ENCODE measurements around the gene GNG8.
"Not testable (repeated sequence)": the region's sequence is repeated elsewhere in the genome, so short reads cannot be mapped to it uniquely, and the experiment has no call there.

The GNG8 gene

GRCh38 chr19:46639358-46640182 is 3.6 kb upstream of the GNG8 start:
- H3K27me3 ChIP-seq (ENCODE audit: insufficient read depth, low read length), result peaks cover 59% of the 10 kb centered on the region
- no peaks in the 10 kb centered on the region for H3K36me3 ChIP-seq (ENCODE audit: insufficient read depth, low read length)
- H3K27ac ChIP-seq (ENCODE audit: low read depth, low read length), result no peak overlapping the region; the same call in 1 of the 2 replicates
- H3K4me1 ChIP-seq (ENCODE audit: insufficient read depth, low read length), result 0 out of 2 replicates have a peak, but pooled peaks cover 3% of the 10 kb centered on the region
- H3K9ac ChIP-seq (ENCODE audit: low read depth, low read length), result no peak overlapping the region
- WGBS, result 8% methylated on average over 48 of the region's 49 CpGs
- no peaks in the 10 kb centered on the region for H3K9me3 ChIP-seq (ENCODE audit: insufficient read depth, low read depth, low read length)
- peak overlapping the region; percentile 64 for H3K4me3 ChIP-seq (ENCODE audit: low read length)

GRCh38 chr19:46637224-46637623 is 1.2 kb upstream of the GNG8 start:
- H3K9ac ChIP-seq (ENCODE audit: low read depth, low read length), result no peak overlapping the region
- no peak overlapping the region for H3K4me3 ChIP-seq (ENCODE audit: low read length)
- no peak overlapping the region for H3K27ac ChIP-seq (ENCODE audit: low read depth, low read length)
- H3K4me1 ChIP-seq (ENCODE audit: insufficient read depth, low read length), result peaks cover 9% of the 10 kb centered on the region; the same call in 1 of the 2 replicates
- H3K36me3 ChIP-seq (ENCODE audit: insufficient read depth, low read length), result no peaks in the 10 kb centered on the region
- H3K9me3 ChIP-seq (ENCODE audit: insufficient read depth, low read depth, low read length), result no peaks in the 10 kb centered on the region
- peaks cover 77% of the 10 kb centered on the region for H3K27me3 ChIP-seq (ENCODE audit: insufficient read depth, low read length)
- 81% methylated on average over 14 of the region's 14 CpGs for WGBS

GRCh38 chr19:46634656-46635218 is 1.3 kb downstream of the GNG8 start:
- 3% methylated on average over 23 of the region's 23 CpGs for WGBS
- H3K27me3 ChIP-seq (ENCODE audit: insufficient read depth, low read length), result peaks cover 63% of the 10 kb centered on the region

GRCh38 chr19:46634045-46634655 is 1.9 kb downstream of the GNG8 start:
- H3K9ac ChIP-seq (ENCODE audit: low read depth, low read length), result peak overlapping the region; percentile 20; the same call in 1 of the 2 replicates

More at GRCh38 chr19:46634656-46635218, 1.3 kb downstream of the GNG8 start:
- Histone ChIP-seq H3K4me1 (ENCODE audit: insufficient read depth, low read length) (peaks cover 15% of the 10 kb centered on the region), H3K9me3 (ENCODE audit: insufficient read depth, low read depth, low read length) (no peaks in the 10 kb centered on the region), H3K9ac (ENCODE audit: low read depth, low read length) (no peak overlapping the region), H3K4me3 (ENCODE audit: low read length) (peak overlapping the region; percentile 60), H3K36me3 (ENCODE audit: insufficient read depth, low read length) (no peaks in the 10 kb centered on the region), H3K27ac (ENCODE audit: low read depth, low read length) (no peak overlapping the region)

GRCh38 chr19:46633130-46633529 is 2.9 kb downstream of the GNG8 start:
- 93% methylated on average over 3 of the region's 3 CpGs for WGBS

More at GRCh38 chr19:46634045-46634655, 1.9 kb downstream of the GNG8 start:
- H3K9me3 ChIP-seq (ENCODE audit: insufficient read depth, low read depth, low read length), result no peaks in the 10 kb centered on the region
- H3K4me3 ChIP-seq (ENCODE audit: low read length), result peak overlapping the region; percentile 60
- peaks cover 15% of the 10 kb centered on the region for H3K4me1 ChIP-seq (ENCODE audit: insufficient read depth, low read length)
- WGBS, result under 1% methylated on average over 35 of the region's 38 CpGs
- H3K27me3 ChIP-seq (ENCODE audit: insufficient read depth, low read length), result peaks cover 62% of the 10 kb centered on the region
- no peaks in the 10 kb centered on the region for H3K36me3 ChIP-seq (ENCODE audit: insufficient read depth, low read length)
- no peak overlapping the region for H3K27ac ChIP-seq (ENCODE audit: low read depth, low read length)

GRCh38 chr19:46631481-46631880 is 4.5 kb downstream of the GNG8 start:
- Histone ChIP-seq H3K36me3 (ENCODE audit: insufficient read depth, low read length) (no peaks in the 10 kb centered on the region), H3K4me3 (ENCODE audit: low read length) (no peak overlapping the region), H3K4me1 (ENCODE audit: insufficient read depth, low read length) (peaks cover 15% of the 10 kb centered on the region), H3K27me3 (ENCODE audit: insufficient read depth, low read length) (peaks cover 42% of the 10 kb centered on the region), H3K9me3 (ENCODE audit: insufficient read depth, low read depth, low read length) (no peaks in the 10 kb centered on the region), H3K27ac (ENCODE audit: low read depth, low read length) (no peak overlapping the region), H3K9ac (ENCODE audit: low read depth, low read length) (no peak overlapping the region)
- 82% methylated on average over 6 of the region's 6 CpGs for WGBS

More at GRCh38 chr19:46633130-46633529, 2.9 kb downstream of the GNG8 start:
- H3K27me3 ChIP-seq (ENCODE audit: insufficient read depth, low read length), result peaks cover 58% of the 10 kb centered on the region
- H3K4me1 ChIP-seq (ENCODE audit: insufficient read depth, low read length), result peaks cover 15% of the 10 kb centered on the region
- no peak overlapping the region for H3K9ac ChIP-seq (ENCODE audit: low read depth, low read length)
- H3K36me3 ChIP-seq (ENCODE audit: insufficient read depth, low read length), result no peaks in the 10 kb centered on the region
- H3K4me3 ChIP-seq (ENCODE audit: low read length), result no peak overlapping the region
- no peaks in the 10 kb centered on the region for H3K9me3 ChIP-seq (ENCODE audit: insufficient read depth, low read depth, low read length)
- no peak overlapping the region for H3K27ac ChIP-seq (ENCODE audit: low read depth, low read length)

- WGBS, result 85% methylated on average over 14 of the region's 14 CpGs
- peaks cover 34% of the 10 kb centered on the region for H3K27me3 ChIP-seq (ENCODE audit: insufficient read depth, low read length)
- no peaks in the 10 kb centered on the region for H3K9me3 ChIP-seq (ENCODE audit: insufficient read depth, low read depth, low read length)
- no peak overlapping the region for H3K27ac ChIP-seq (ENCODE audit: low read depth, low read length)
- H3K36me3 ChIP-seq (ENCODE audit: insufficient read depth, low read length), result no peaks in the 10 kb centered on the region
- H3K4me1 ChIP-seq (ENCODE audit: insufficient read depth, low read length), result peaks cover 11% of the 10 kb centered on the region
- H3K9ac ChIP-seq (ENCODE audit: low read depth, low read length), result no peak overlapping the region
- no peak overlapping the region for H3K4me3 ChIP-seq (ENCODE audit: low read length)
These were observed 5.3 kb downstream of the GNG8 start for GRCh38 chr19:46630586-46631205.

- Histone ChIP-seq H3K27me3 (ENCODE audit: insufficient read depth, low read length) (peaks cover 25% of the 10 kb centered on the region), H3K9me3 (ENCODE audit: insufficient read depth, low read depth, low read length) (no peaks in the 10 kb centered on the region), H3K9ac (ENCODE audit: low read depth, low read length) (no peak overlapping the region), H3K36me3 (ENCODE audit: insufficient read depth, low read length) (no peaks in the 10 kb centered on the region), H3K4me1 (ENCODE audit: insufficient read depth, low read length) (peaks cover 11% of the 10 kb centered on the region), H3K4me3 (ENCODE audit: low read length) (no peak overlapping the region), H3K27ac (ENCODE audit: low read depth, low read length) (no peak overlapping the region)
- 92% methylated on average over 15 of the region's 15 CpGs for WGBS
These were observed 6.4 kb downstream of the GNG8 start for GRCh38 chr19:46629546-46630025.

- H3K27ac ChIP-seq (ENCODE audit: low read depth, low read length); H3K9me3 ChIP-seq (ENCODE audit: insufficient read depth, low read depth, low read length); H3K36me3 ChIP-seq (ENCODE audit: insufficient read depth, low read length); H3K4me3 ChIP-seq (ENCODE audit: low read length); H3K9ac ChIP-seq (ENCODE audit: low read depth, low read length): not testable (repeated sequence)
- peaks cover 11% of the 10 kb centered on the region for H3K4me1 ChIP-seq (ENCODE audit: insufficient read depth, low read length)
- H3K27me3 ChIP-seq (ENCODE audit: insufficient read depth, low read length), result peaks cover 22% of the 10 kb centered on the region
- 92% methylated on average over 6 of the region's 7 CpGs for WGBS
These were observed 7.0 kb downstream of the GNG8 start for GRCh38 chr19:46628970-46629369.

- H3K9ac ChIP-seq (ENCODE audit: low read depth, low read length), result no peak overlapping the region
- WGBS, result 88% methylated on average over 14 of the region's 14 CpGs
- no peaks in the 10 kb centered on the region for H3K9me3 ChIP-seq (ENCODE audit: insufficient read depth, low read depth, low read length)
- no peak overlapping the region for H3K27ac ChIP-seq (ENCODE audit: low read depth, low read length)
- H3K27me3 ChIP-seq (ENCODE audit: insufficient read depth, low read length), result peaks cover 6% of the 10 kb centered on the region; the same call in 1 of the 2 replicates
- peaks cover 8% of the 10 kb centered on the region for H3K4me1 ChIP-seq (ENCODE audit: insufficient read depth, low read length)
- H3K36me3 ChIP-seq (ENCODE audit: insufficient read depth, low read length), result no peaks in the 10 kb centered on the region
- no peak overlapping the region for H3K4me3 ChIP-seq (ENCODE audit: low read length)
These were observed 9.6 kb downstream of the GNG8 start for GRCh38 chr19:46626446-46626845.
